Measurements from ENCODE around the gene TFR2. TPM values are rescaled to one million over a fixed set of nuclear protein-coding genes. Genes with fewer than 3 reads are reported as not detected.
"Not testable (repeated sequence)": the region's sequence is repeated elsewhere in the genome, so short reads cannot be mapped to it uniquely, and the experiment has no call there.

Gene TFR2
- total RNA-seq, 1 donor from 2014 or later: 0.34 TPM

GRCh38 chr7:100668069-100668449 lies 26.7 kb upstream of the TFR2 start:
- Mint-ChIP-seq H3K27ac (no peak overlapping the region), H3K27me3 (ENCODE audit: insufficient read depth, low read depth) (peaks cover 17% of the 10 kb centered on the region), H3K36me3 (no peaks in the 10 kb centered on the region), H3K4me1 (no peaks in the 10 kb centered on the region), H3K9me3 (no peaks in the 10 kb centered on the region), H3K4me3 (no peak overlapping the region)
- no peaks in the 10 kb centered on the region for H4K20me1 ChIP-seq (ENCODE audit: low read depth)
- H3K79me2 ChIP-seq (ENCODE audit: low read depth): no peaks in the 10 kb centered on the region
- peaks cover 33% of the 10 kb centered on the region for H3K27me3 ChIP-seq
- no peak overlapping the region for H3K27ac ChIP-seq
- no peaks in the 10 kb centered on the region for H3K36me3 ChIP-seq
- H3F3A ChIP-seq (ENCODE audit: low read depth): no peaks in the 10 kb centered on the region
- DNase-seq (ENCODE audit: low spot score): no peak
- TF ChIP-seq, protein P1, sequence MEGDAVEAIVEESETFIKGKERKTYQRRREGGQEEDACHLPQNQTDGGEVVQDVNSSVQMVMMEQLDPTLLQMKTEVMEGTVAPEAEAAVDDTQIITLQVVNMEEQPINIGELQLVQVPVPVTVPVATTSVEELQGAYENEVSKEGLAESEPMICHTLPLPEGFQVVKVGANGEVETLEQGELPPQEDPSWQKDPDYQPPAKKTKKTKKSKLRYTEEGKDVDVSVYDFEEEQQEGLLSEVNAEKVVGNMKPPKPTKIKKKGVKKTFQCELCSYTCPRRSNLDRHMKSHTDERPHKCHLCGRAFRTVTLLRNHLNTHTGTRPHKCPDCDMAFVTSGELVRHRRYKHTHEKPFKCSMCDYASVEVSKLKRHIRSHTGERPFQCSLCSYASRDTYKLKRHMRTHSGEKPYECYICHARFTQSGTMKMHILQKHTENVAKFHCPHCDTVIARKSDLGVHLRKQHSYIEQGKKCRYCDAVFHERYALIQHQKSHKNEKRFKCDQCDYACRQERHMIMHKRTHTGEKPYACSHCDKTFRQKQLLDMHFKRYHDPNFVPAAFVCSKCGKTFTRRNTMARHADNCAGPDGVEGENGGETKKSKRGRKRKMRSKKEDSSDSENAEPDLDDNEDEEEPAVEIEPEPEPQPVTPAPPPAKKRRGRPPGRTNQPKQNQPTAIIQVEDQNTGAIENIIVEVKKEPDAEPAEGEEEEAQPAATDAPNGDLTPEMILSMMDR (IDR thresholded peaks at IDR 0.05): no peak
- TF ChIP-seq EZH2phosphoT487 (IDR thresholded peaks at IDR 0.05) (no peak), EZH2 (IDR thresholded peaks at IDR 0.05) (no peak)
- no peaks in the 10 kb centered on the region for H3K9me3 ChIP-seq (ENCODE audit: low read depth)
- no peak overlapping the region for H3K4me3 ChIP-seq
- no peak overlapping the region for H3K4me2 ChIP-seq
- no peak overlapping the region for H3K9ac ChIP-seq
- no peak overlapping the region for H2AFZ ChIP-seq (replicated peaks)
- H3K4me1 ChIP-seq: no peaks in the 10 kb centered on the region

DNA sequence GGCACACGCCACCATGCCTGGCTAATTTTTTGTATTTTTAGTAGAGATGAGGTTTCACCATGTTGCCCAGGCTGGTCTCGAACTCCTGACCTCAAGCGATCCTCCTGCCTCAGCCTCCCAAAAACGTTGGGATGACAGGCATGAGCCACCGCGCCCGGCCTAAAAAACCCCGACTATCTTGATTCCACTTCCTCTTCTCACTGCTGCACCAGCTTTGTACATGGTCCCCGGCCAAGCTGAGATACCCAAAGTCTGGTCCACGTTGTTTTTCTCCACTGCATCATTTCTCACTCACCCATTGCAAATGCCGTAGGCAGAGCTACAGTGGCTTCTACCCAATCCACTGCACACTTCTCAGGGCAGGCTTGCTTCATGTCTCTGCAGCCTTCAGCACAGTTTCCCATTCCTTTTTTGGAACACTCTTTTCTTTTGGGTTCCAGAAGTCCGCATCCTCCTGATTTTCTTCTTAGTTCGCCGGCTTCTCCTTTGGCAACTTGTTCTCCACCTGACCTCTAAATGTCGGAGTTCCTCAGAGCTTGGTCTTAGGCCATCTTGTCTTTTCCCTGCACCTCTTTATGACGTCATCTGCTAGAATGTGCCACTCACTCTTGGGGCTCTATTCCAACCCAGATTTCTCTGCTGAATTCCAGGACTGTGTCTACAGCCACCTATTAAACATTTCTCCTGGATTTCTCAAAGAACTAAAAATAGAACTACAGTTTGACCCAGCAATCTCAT lies 26.1 kb upstream of the TFR2 start:
- H3K4me1 ChIP-seq: no peaks in the 10 kb centered on the region
- H3K27ac Mint-ChIP-seq: no peak overlapping the region
- H3K9me3 Mint-ChIP-seq: no peaks in the 10 kb centered on the region
- H2AFZ ChIP-seq (replicated peaks): no peak overlapping the region
- DNase-seq (ENCODE audit: low spot score): no peak
- no peak overlapping the region for H3K4me2 ChIP-seq
- H3K4me3 Mint-ChIP-seq: peak overlapping the region; percentile 66
- no peak overlapping the region for H3K9ac ChIP-seq
- no peak overlapping the region for H3K27ac ChIP-seq
- peaks cover 28% of the 10 kb centered on the region for H3K27me3 ChIP-seq
- no peaks in the 10 kb centered on the region for H3F3A ChIP-seq (ENCODE audit: low read depth)
- no peaks in the 10 kb centered on the region for H3K9me3 ChIP-seq (ENCODE audit: low read depth)
- no peaks in the 10 kb centered on the region for H3K79me2 ChIP-seq (ENCODE audit: low read depth)
- H3K4me3 ChIP-seq: no peak overlapping the region
- peaks cover 16% of the 10 kb centered on the region for H3K27me3 Mint-ChIP-seq (ENCODE audit: insufficient read depth, low read depth)
- no peak for TF ChIP-seq EZH2 (IDR thresholded peaks at IDR 0.05)
- TF ChIP-seq, protein P1 (IDR thresholded peaks at IDR 0.05): no peak
- no peak for TF ChIP-seq EZH2phosphoT487 (IDR thresholded peaks at IDR 0.05)
- H4K20me1 ChIP-seq (ENCODE audit: low read depth): no peaks in the 10 kb centered on the region
- no peaks in the 10 kb centered on the region for H3K36me3 Mint-ChIP-seq
- no peaks in the 10 kb centered on the region for H3K36me3 ChIP-seq
- no peaks in the 10 kb centered on the region for H3K4me1 Mint-ChIP-seq

GRCh38 chr7:100665168-100665726 lies 23.9 kb upstream of the TFR2 start:
- Histone ChIP-seq H3K4me3 (no peak overlapping the region), H3K27me3 (peaks cover 5% of the 10 kb centered on the region), H2AFZ (replicated peaks) (no peak overlapping the region), H3K79me2 (ENCODE audit: low read depth) (no peaks in the 10 kb centered on the region), H3K9ac (no peak overlapping the region), H3K4me2 (no peak overlapping the region), H3K4me1 (no peaks in the 10 kb centered on the region), H3K36me3 (no peaks in the 10 kb centered on the region), H4K20me1 (ENCODE audit: low read depth) (no peaks in the 10 kb centered on the region), H3K9me3 (ENCODE audit: low read depth) (no peaks in the 10 kb centered on the region), H3F3A (ENCODE audit: low read depth) (no peaks in the 10 kb centered on the region), H3K27ac (no peak overlapping the region)
- H3K27ac Mint-ChIP-seq: no peak overlapping the region
- TF ChIP-seq EZH2phosphoT487 (IDR thresholded peaks at IDR 0.05) (no peak), EZH2 (IDR thresholded peaks at IDR 0.05) (no peak)
- TF ChIP-seq, protein P1 (IDR thresholded peaks at IDR 0.05): no peak
- peaks cover 23% of the 10 kb centered on the region for H3K27me3 Mint-ChIP-seq (ENCODE audit: insufficient read depth, low read depth)
- H3K9me3 Mint-ChIP-seq: no peaks in the 10 kb centered on the region
- no peak overlapping the region for H3K4me3 Mint-ChIP-seq
- H3K36me3 Mint-ChIP-seq: no peaks in the 10 kb centered on the region
- DNase-seq (ENCODE audit: low spot score): no peak
- H3K4me1 Mint-ChIP-seq: no peaks in the 10 kb centered on the region

DNA sequence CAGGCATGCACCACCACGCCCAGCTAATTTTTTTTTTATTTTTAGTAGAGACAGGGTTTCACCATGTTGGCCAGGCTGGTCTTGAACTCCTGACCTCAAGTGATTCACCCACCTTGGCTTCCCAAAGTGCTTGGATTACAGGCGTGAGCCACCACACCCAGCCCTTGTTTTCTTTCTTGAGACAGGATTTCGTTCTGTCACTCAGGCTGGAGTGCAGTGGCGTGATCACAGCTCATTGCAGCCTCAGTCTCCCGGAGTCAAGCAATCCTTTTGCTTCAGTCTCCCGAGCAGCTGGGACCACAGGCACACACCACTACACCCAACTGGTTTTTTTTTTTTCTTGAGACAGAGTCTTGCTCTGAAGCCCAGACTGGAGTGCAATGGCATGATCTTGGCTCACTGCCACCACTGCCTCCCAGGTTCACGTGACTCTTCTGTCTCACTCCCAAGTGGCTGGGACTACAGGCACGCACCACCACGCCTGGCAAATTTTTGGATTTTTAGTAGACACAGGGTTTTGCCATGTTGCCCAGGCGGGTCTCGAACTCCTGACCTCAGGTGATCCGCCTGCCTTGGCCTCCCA lies 20.9 kb upstream of the TFR2 start:
- not testable (repeated sequence) for H3K36me3 Mint-ChIP-seq; DNase-seq (ENCODE audit: low spot score); H3F3A ChIP-seq (ENCODE audit: low read depth); H3K4me2 ChIP-seq; H3K79me2 ChIP-seq (ENCODE audit: low read depth); H3K27ac ChIP-seq; H3K36me3 ChIP-seq; H3K9me3 ChIP-seq (ENCODE audit: low read depth); H3K4me3 ChIP-seq; H4K20me1 ChIP-seq (ENCODE audit: low read depth); H3K4me1 Mint-ChIP-seq; H2AFZ ChIP-seq (replicated peaks); H3K9me3 Mint-ChIP-seq; H3K4me1 ChIP-seq; H3K9ac ChIP-seq; H3K4me3 Mint-ChIP-seq; H3K27ac Mint-ChIP-seq
- peaks cover 27% of the 10 kb centered on the region for H3K27me3 Mint-ChIP-seq (ENCODE audit: insufficient read depth, low read depth)
- H3K27me3 ChIP-seq: peaks cover 15% of the 10 kb centered on the region

Data from neural progenitor cell (in vitro differentiated cells).